Activated naive CD4-positive, alpha-beta T cell treated with anti-CD3 and anti-CD28 coated beads, Interleukin-2, amount 50 U/mL, for 72 hours (primary cell): ENCODE measurements around the gene RNF112. TPM values are rescaled to one million over a fixed set of nuclear protein-coding genes. Genes with fewer than 3 reads are reported as not detected.

Source experiments
- ATAC-seq, 2 donors: fragments of 150-1000 bp; cut with Tn5 transposase; 2 replicates each; pipeline ENCODE4 v1.10.0; 2021; ENCODE audit warnings: mild to moderate bottlenecking in 2 of 2, moderate library complexity in 2 of 2
- DNase-seq, 2 donors: peaks; one replicate each; pipeline ENCODE4 v3.0.0; 2021 to 2022; ENCODE audit warnings: low spot score in 2 of 2
- H3K27ac Mint-ChIP-seq, 2 donors: one replicate each; pipeline ENCODE4 v1.8.0; 2022; ENCODE audit warnings: mild to moderate bottlenecking in 2 of 2, mixed read lengths in 2 of 2
- H3K36me3 Mint-ChIP-seq, 2 donors: one replicate each; pipeline ENCODE4 v1.8.0; 2022; ENCODE audit warnings: mixed read lengths in 2 of 2
- H3K9me3 Mint-ChIP-seq, 2 donors: one replicate each; pipeline ENCODE4 v1.8.0; 2022; ENCODE audit warnings: mixed read lengths in 2 of 2
- total RNA-seq, 2 donors: library from RNA; stranded (reverse); gene quantifications; one replicate each; pipeline ENCODE4 v1.2.3, GENCODE V29; 2022

The RNF112 gene
- under 1 TPM; 0.71 to 0.84 TPM for total RNA-seq

GRCh38 chr17:19410875-19411620, at the start of gene RNF112:
TSS of gene RNF112 (plus strand) at chr17:19411232. CDS start at chr17:19411409, 177 bp downstream.
- no peaks in the 10 kb centered on the region for H3K36me3 Mint-ChIP-seq
- DNase-seq (no peak), ATAC-seq (no peak)
- no peak within 1 kb of the TSS for H3K27ac Mint-ChIP-seq
- H3K9me3 Mint-ChIP-seq: no peaks in the 10 kb centered on the region

GRCh38 chr17:19361326-19361725, 49.7 kb upstream of the RNF112 start:
- no peak for ATAC-seq
- H3K9me3 Mint-ChIP-seq: no peaks in the 10 kb centered on the region
- DNase-seq: no peak
- no peaks in the 10 kb centered on the region for H3K36me3 Mint-ChIP-seq
- H3K27ac Mint-ChIP-seq: no peak overlapping the region

GRCh38 chr17:19361944-19362276, 49.1 kb upstream of the RNF112 start:
- no peaks in the 10 kb centered on the region for H3K9me3 Mint-ChIP-seq
- no peak for DNase-seq
- H3K36me3 Mint-ChIP-seq: no peaks in the 10 kb centered on the region
- ATAC-seq: no peak
- H3K27ac Mint-ChIP-seq: no peak overlapping the region

- DNase-seq (peak; percentile 88 to 93), ATAC-seq (peak; percentile 89 to 90)
- Mint-ChIP-seq H3K27ac (peak within 1 kb of the TSS in 1 of 2 donors; percentile 36), H3K9me3 (no peaks in the 10 kb centered on the region), H3K36me3 (no peaks in the 10 kb centered on the region)
These were observed 48.5 kb upstream of the RNF112 start, which contains the start of gene B9D1 for GRCh38 chr17:19362277-19363113. TSS of gene B9D1 (minus strand) at chr17:19362723. CDS start at chr17:19362569, 154 bp downstream.

GRCh38 chr17:19363114-19363438, 48.0 kb upstream of the RNF112 start:
- Mint-ChIP-seq H3K27ac (peak overlapping the region in 1 of 2 donors; percentile 36), H3K9me3 (no peaks in the 10 kb centered on the region), H3K36me3 (no peaks in the 10 kb centered on the region)

GRCh38 chr17:19363460-19364035, 47.5 kb upstream of the RNF112 start:
- no peaks in the 10 kb centered on the region for H3K9me3 Mint-ChIP-seq
- no peak for ATAC-seq
- H3K27ac Mint-ChIP-seq: no peak overlapping the region
- DNase-seq: no peak
- H3K36me3 Mint-ChIP-seq: no peaks in the 10 kb centered on the region

More at GRCh38 chr17:19363114-19363438, 48.0 kb upstream of the RNF112 start:
- ATAC-seq (no peak), DNase-seq (no peak)

GRCh38 chr17:19364699-19365498, 46.1 kb upstream of the RNF112 start:
- no peak for DNase-seq
- Mint-ChIP-seq H3K36me3 (no peaks in the 10 kb centered on the region), H3K27ac (no peak overlapping the region), H3K9me3 (no peaks in the 10 kb centered on the region)
- ATAC-seq: no peak

GRCh38 chr17:19365499-19365817, 45.6 kb upstream of the RNF112 start:
- Mint-ChIP-seq H3K27ac (no peak overlapping the region), H3K9me3 (no peaks in the 10 kb centered on the region), H3K36me3 (no peaks in the 10 kb centered on the region)
- DNase-seq: no peak
- no peak for ATAC-seq

GRCh38 chr17:19365833-19366636, 45.0 kb upstream of the RNF112 start:
- H3K36me3 Mint-ChIP-seq: no peaks in the 10 kb centered on the region
- ATAC-seq (no peak), DNase-seq (no peak)
- no peaks in the 10 kb centered on the region for H3K9me3 Mint-ChIP-seq
- peak overlapping the region in 1 of 2 donors; percentile 29 for H3K27ac Mint-ChIP-seq

- Mint-ChIP-seq H3K36me3 (no peaks in the 10 kb centered on the region), H3K9me3 (no peaks in the 10 kb centered on the region), H3K27ac (no peak overlapping the region)
- ATAC-seq: no peak
- DNase-seq: no peak
These were observed 44.4 kb upstream of the RNF112 start for GRCh38 chr17:19366637-19366972.

GRCh38 chr17:19368229-19368628, 42.8 kb upstream of the RNF112 start:
- Mint-ChIP-seq H3K27ac (no peak overlapping the region), H3K9me3 (no peaks in the 10 kb centered on the region), H3K36me3 (no peaks in the 10 kb centered on the region)
- no peak for DNase-seq
- ATAC-seq: no peak

GRCh38 chr17:19369107-19369778, 41.8 kb upstream of the RNF112 start:
- DNase-seq: no peak
- H3K9me3 Mint-ChIP-seq: no peaks in the 10 kb centered on the region
- H3K27ac Mint-ChIP-seq: no peak overlapping the region
- no peaks in the 10 kb centered on the region for H3K36me3 Mint-ChIP-seq
- ATAC-seq: no peak

GRCh38 chr17:19369846-19370492, 41.1 kb upstream of the RNF112 start:
- DNase-seq: peak in 1 of 2 donors; percentile 49
- Mint-ChIP-seq H3K9me3 (no peaks in the 10 kb centered on the region), H3K36me3 (no peaks in the 10 kb centered on the region), H3K27ac (peak overlapping the region in 1 of 2 donors; percentile 43)
- peak; percentile 20 to 76 for ATAC-seq

- DNase-seq (peak in 1 of 2 donors; percentile 73), ATAC-seq (peak in 1 of 2 donors; percentile 82)
- Mint-ChIP-seq H3K9me3 (no peaks in the 10 kb centered on the region), H3K36me3 (no peaks in the 10 kb centered on the region), H3K27ac (peak overlapping the region in 1 of 2 donors; percentile 43)
These were observed 40.5 kb upstream of the RNF112 start for GRCh38 chr17:19370493-19370960.
